NCI-H146 (cell line): ENCODE data around the gene HSF5.
A peak's percentile ranks its signal among the peaks of the same experiment; 100 is the strongest.
"Not testable (repeated sequence)": the region's sequence is repeated elsewhere in the genome, so short reads cannot be mapped to it uniquely, and the experiment has no call there.

Experiments
- DNase-seq: peaks from one replicate; lab custom pipeline; 2025; lab: John Stamatoyannopoulos, UW

HSF5 gene

GRCh38 chr17:58515286-58515685, 27.1 kb upstream of the HSF5 start:
- no peak for DNase-seq

GRCh38 chr17:58514770-58515157, 26.6 kb upstream of the HSF5 start:
- DNase-seq, result no peak

GRCh38 chr17:58513965-58514769, 26.0 kb upstream of the HSF5 start, which contains the start of gene MTMR4:
Gene MTMR4, minus strand, starts transcription at chr17:58514638. Its CDS starts 231 bp downstream, at chr17:58514407.
- DNase-seq, result peak; percentile 89

- DNase-seq, result no peak
These were observed 25.2 kb upstream of the HSF5 start for GRCh38 chr17:58513267-58513964.

GRCh38 chr17:58510075-58510474, 21.9 kb upstream of the HSF5 start:
- no peak for DNase-seq

- DNase-seq, result no peak
These were observed 20.3 kb upstream of the HSF5 start for GRCh38 chr17:58508341-58509067.

GRCh38 chr17:58507123-58507634, 19.0 kb upstream of the HSF5 start:
- no peak for DNase-seq

GRCh38 chr17:58506354-58507080, 18.3 kb upstream of the HSF5 start:
- no peak for DNase-seq

- DNase-seq, result no peak
These were observed 16.7 kb upstream of the HSF5 start for GRCh38 chr17:58504826-58505351.

GRCh38 chr17:58503866-58504265, 15.7 kb upstream of the HSF5 start:
- DNase-seq, result no peak

GRCh38 chr17:58503134-58503533, 14.9 kb upstream of the HSF5 start:
- not testable (repeated sequence) for DNase-seq

GRCh38 chr17:58501451-58501850, 13.2 kb upstream of the HSF5 start:
- no peak for DNase-seq

GRCh38 chr17:58498177-58498828, 10.1 kb upstream of the HSF5 start:
- no peak for DNase-seq

- DNase-seq, result no peak
These were observed 5.3 kb upstream of the HSF5 start for GRCh38 chr17:58493506-58493905.

GRCh38 chr17:58492238-58493121, 4.3 kb upstream of the HSF5 start:
- DNase-seq, result no peak

GRCh38 chr17:58491510-58492045, 3.4 kb upstream of the HSF5 start:
- DNase-seq, result no peak

- no peak for DNase-seq
These were observed 251 bp upstream of the HSF5 start for GRCh38 chr17:58488428-58488890.

GRCh38 chr17:58484600-58484999, 3.6 kb downstream of the HSF5 start:
- no peak for DNase-seq

- DNase-seq, result not testable (repeated sequence)
These were observed 6.4 kb downstream of the HSF5 start for GRCh38 chr17:58481798-58482197.

- no peak for DNase-seq
These were observed 8.1 kb downstream of the HSF5 start for GRCh38 chr17:58480090-58480489.
